HepG2 (cell line): ENCODE data around the gene AGAP3. TPM values are rescaled to one million over a fixed set of nuclear protein-coding genes. Genes with fewer than 3 reads are reported as not detected.
A peak's percentile ranks its signal among the peaks of the same experiment; 100 is the strongest.

ENCODE experiments used
- AGO1 ChIP-seq: fragments of 200-400 bp; formaldehyde crosslinking; IDR thresholded peaks from 2 replicates; pipeline ENCODE4 v1.6.1; 2017; ENCODE audit warnings: mild to moderate bottlenecking, low read depth, low read length, moderate library complexity; ENCODE audit not compliant: poor library complexity, severe bottlenecking
- HNF4G ChIP-seq, 2 experiments: sonication (generic) in 1 of 2; formaldehyde crosslinking in 1 of 2; IDR thresholded peaks; 2 replicates each; pipeline versions ENCODE4 v1.4.0 to v1.6.1; 2011 to 2020; ENCODE audit warnings: borderline replicate concordance in 2 of 2, low read depth in 2 of 2, mild to moderate bottlenecking in 2 of 2, low read length in 1 of 2, missing genetic modification reagents in 1 of 2, moderate library complexity in 1 of 2
- NPAS2 ChIP-seq: sonication (generic); formaldehyde crosslinking; IDR thresholded peaks from 2 replicates; pipeline ENCODE4 v1.8.0; 2022; ENCODE audit warnings: mild to moderate bottlenecking, missing genetic modification reagents, borderline replicate concordance
- POLR2G ChIP-seq: fragments of 200-400 bp; formaldehyde crosslinking; IDR thresholded peaks from 2 replicates; pipeline ENCODE4 v1.6.1; 2018; ENCODE audit warnings: mild to moderate bottlenecking, low read depth, low read length, moderate library complexity
- PRMT3 ChIP-seq: sonication (generic); formaldehyde crosslinking; IDR thresholded peaks from 2 replicates; pipeline ENCODE4 v1.8.1; 2022; ENCODE audit warnings: low read depth, mild to moderate bottlenecking, moderate library complexity, missing genetic modification reagents, borderline replicate concordance
- SMARCC2 ChIP-seq: fragments of 450-650 bp; IDR thresholded peaks from 2 replicates; pipeline ENCODE4 v1.6.1; 2017; ENCODE audit warnings: antibody characterized with exemption, mild to moderate bottlenecking
- SRSF1 ChIP-seq: fragments of 200-400 bp; formaldehyde crosslinking; optimal IDR thresholded peaks from 2 replicates; pipeline ENCODE3; 2017; ENCODE audit warnings: mild to moderate bottlenecking, low read depth, low read length, moderate library complexity
- SRSF9 ChIP-seq: fragments of 200-400 bp; formaldehyde crosslinking; IDR thresholded peaks from 2 replicates; pipeline ENCODE4 v1.6.1; 2018; ENCODE audit warnings: borderline replicate concordance, mild to moderate bottlenecking, low read depth, low read length; ENCODE audit not compliant: insufficient read depth, poor library complexity, severe bottlenecking
- THYN1 ChIP-seq: sonication (generic); formaldehyde crosslinking; IDR thresholded peaks from 2 replicates; pipeline ENCODE4 v1.8.1; 2023; ENCODE audit warnings: low read depth, mild to moderate bottlenecking, moderate library complexity, missing genetic modification reagents, borderline replicate concordance
- ZNF350 ChIP-seq: sonication (generic); formaldehyde crosslinking; IDR thresholded peaks from 2 replicates; pipeline ENCODE4 v1.4.0; 2020; ENCODE audit warnings: mild to moderate bottlenecking, low read depth, missing genetic modification reagents, borderline replicate concordance
- ZNF367 ChIP-seq: sonication (generic); formaldehyde crosslinking; IDR thresholded peaks from 2 replicates; pipeline ENCODE4 v1.4.0; 2020; ENCODE audit warnings: missing genetic modification reagents, borderline replicate concordance
- ZNF468 ChIP-seq: sonication (generic); formaldehyde crosslinking; IDR thresholded peaks from 2 replicates; pipeline ENCODE4 v1.8.0; 2022; ENCODE audit warnings: mild to moderate bottlenecking, moderate library complexity, missing genetic modification reagents
- ZNF484 ChIP-seq: sonication (generic); formaldehyde crosslinking; IDR thresholded peaks from 2 replicates; pipeline ENCODE4 v1.5.1; 2020; ENCODE audit warnings: mild to moderate bottlenecking, low read depth, missing genetic modification reagents, borderline replicate concordance
- ZNF746 ChIP-seq: sonication (generic); formaldehyde crosslinking; IDR thresholded peaks from 2 replicates; pipeline ENCODE4 v1.8.0; 2022; ENCODE audit warnings: mild to moderate bottlenecking, missing genetic modification reagents
- ZNF816 ChIP-seq: sonication (generic); formaldehyde crosslinking; IDR thresholded peaks from 2 replicates; pipeline ENCODE4 v1.8.0; 2022; ENCODE audit warnings: missing genetic modification reagents, mild to moderate bottlenecking, borderline replicate concordance
- ZZZ3 ChIP-seq: sonication (generic); formaldehyde crosslinking; IDR thresholded peaks from 2 replicates; pipeline ENCODE4 v1.4.0; 2020; ENCODE audit warnings: missing genetic modification reagents, mild to moderate bottlenecking, borderline replicate concordance
- polyA plus RNA-seq, 8 experiments: library from polyadenylated mRNA; depleted of rRNA in 3 of 8; stranded (reverse) in 7 of 8; unstranded in 1 of 8; fragments of >200 nt; fragmentation: Illumina TruSeq in 4 of 8; extraction: Trizol in 4 of 8; gene quantifications; 2 replicates each; pipeline versions ENCODE4 v1.2.1 to v1.2.3, GENCODE V29; 2011 to 2016; ENCODE audit warnings: low read depth in 4 of 8, missing spikeins in 1 of 8, mixed read lengths in 1 of 8; ENCODE audit not compliant: insufficient read depth in 1 of 8
- total RNA-seq, 5 experiments: library from RNA; depleted of rRNA; stranded (reverse); fragments of >200 nt; fragmentation: Illumina TruSeq; extraction: Trizol; gene quantifications; 2 replicates each; pipeline ENCODE4 v1.2.3, GENCODE V29; 2016; ENCODE audit warnings: low read depth in 1 of 5
- TF ChIP-seq, protein P1 (sequence below): sonication (generic); formaldehyde crosslinking; IDR thresholded peaks from 2 replicates; pipeline ENCODE4 v1.4.0; 2020; ENCODE audit warnings: missing genetic modification reagents
- TF ChIP-seq, protein P2 (sequence below): sonication (generic); formaldehyde crosslinking; IDR thresholded peaks from 2 replicates; pipeline ENCODE4 v1.8.1; 2022; ENCODE audit warnings: mild to moderate bottlenecking, missing genetic modification reagents
- TF ChIP-seq, protein P3 (sequence below): sonication (generic); formaldehyde crosslinking; IDR thresholded peaks from 2 replicates; pipeline ENCODE4 v1.5.1; 2020; ENCODE audit warnings: mild to moderate bottlenecking, missing genetic modification reagents, borderline replicate concordance
- TF ChIP-seq, protein P4 (sequence below): fragments of 450-650 bp; IDR thresholded peaks from 2 replicates; pipeline ENCODE4 v1.6.1; 2017; ENCODE audit warnings: mild to moderate bottlenecking

The AGAP3 gene
- total and polyA plus RNA-seq, 2 of the 13 experiments (the other 11 are each of a cell fraction or from before 2014, with no cell fraction given), result 31.3 to 61.4 TPM

DNA sequence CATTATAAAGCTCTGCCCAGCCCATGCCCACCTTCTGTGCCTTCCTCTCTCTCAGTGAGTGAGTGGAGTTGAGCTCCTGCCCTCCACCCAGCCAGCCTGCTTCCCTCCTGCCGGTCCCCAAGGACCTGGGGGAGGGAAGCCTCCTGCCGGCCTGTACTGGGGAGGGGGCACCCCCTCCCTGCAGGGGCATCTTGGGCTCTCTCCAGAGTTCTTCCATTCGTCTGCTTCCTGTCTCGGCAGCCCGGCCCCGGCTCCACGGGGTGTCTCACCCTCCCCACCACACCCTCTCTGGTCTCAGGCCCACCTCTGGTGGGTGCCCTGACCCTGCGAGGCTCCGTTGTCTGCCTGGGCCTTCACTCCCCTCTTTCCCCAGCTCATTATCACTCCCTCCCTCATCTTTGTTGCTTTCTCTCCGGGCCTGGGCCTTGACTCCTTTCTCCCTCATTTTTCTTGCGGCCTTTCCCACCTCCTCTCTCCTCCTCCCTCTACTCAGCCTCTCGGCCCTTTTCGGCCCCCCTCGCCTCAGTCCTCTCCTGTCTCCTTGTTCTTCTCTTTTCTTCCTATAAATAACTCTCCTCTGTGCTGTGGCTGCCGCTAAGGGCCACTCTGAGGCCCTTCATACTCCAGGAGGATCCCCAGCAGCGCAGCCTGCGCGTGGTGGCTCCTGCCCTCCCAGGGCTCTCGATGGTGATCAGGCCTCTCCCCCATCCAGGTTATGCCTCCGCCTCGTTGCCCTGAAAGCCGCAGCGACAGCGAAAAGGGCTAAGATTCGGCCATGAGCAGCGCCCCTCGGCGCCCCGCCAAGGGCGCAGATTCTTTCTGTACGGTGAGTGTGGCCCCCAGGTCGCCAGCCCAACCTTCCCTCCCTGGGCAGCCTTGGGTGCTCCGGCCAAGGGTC is 24.8 kb upstream of the AGAP3 start (continued):
- TF ChIP-seq, protein P1, sequence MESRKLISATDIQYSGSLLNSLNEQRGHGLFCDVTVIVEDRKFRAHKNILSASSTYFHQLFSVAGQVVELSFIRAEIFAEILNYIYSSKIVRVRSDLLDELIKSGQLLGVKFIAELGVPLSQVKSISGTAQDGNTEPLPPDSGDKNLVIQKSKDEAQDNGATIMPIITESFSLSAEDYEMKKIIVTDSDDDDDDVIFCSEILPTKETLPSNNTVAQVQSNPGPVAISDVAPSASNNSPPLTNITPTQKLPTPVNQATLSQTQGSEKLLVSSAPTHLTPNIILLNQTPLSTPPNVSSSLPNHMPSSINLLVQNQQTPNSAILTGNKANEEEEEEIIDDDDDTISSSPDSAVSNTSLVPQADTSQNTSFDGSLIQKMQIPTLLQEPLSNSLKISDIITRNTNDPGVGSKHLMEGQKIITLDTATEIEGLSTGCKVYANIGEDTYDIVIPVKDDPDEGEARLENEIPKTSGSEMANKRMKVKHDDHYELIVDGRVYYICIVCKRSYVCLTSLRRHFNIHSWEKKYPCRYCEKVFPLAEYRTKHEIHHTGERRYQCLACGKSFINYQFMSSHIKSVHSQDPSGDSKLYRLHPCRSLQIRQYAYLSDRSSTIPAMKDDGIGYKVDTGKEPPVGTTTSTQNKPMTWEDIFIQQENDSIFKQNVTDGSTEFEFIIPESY (CRISPR knock-in tag), result no peak
- TF ChIP-seq SMARCC2, result no peak
- no peak for TF ChIP-seq NPAS2 (CRISPR knock-in tag)
- TF ChIP-seq, protein P2, sequence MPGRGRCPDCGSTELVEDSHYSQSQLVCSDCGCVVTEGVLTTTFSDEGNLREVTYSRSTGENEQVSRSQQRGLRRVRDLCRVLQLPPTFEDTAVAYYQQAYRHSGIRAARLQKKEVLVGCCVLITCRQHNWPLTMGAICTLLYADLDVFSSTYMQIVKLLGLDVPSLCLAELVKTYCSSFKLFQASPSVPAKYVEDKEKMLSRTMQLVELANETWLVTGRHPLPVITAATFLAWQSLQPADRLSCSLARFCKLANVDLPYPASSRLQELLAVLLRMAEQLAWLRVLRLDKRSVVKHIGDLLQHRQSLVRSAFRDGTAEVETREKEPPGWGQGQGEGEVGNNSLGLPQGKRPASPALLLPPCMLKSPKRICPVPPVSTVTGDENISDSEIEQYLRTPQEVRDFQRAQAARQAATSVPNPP, result no peak
- no peak for TF ChIP-seq ZNF367 (CRISPR knock-in tag)
- TF ChIP-seq, protein P3, sequence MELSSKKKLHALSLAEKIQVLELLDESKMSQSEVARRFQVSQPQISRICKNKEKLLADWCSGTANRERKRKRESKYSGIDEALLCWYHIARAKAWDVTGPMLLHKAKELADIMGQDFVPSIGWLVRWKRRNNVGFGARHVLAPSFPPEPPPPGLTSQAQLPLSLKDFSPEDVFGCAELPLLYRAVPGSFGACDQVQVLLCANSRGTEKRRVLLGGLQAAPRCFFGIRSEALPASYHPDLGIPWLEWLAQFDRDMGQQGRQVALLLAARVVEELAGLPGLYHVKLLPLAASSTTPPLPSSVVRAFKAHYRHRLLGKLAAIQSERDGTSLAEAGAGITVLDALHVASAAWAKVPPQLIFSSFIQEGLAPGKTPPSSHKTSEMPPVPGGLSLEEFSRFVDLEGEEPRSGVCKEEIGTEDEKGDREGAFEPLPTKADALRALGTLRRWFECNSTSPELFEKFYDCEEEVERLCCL (CRISPR knock-in tag), result no peak
- no peak for TF ChIP-seq POLR2G
- TF ChIP-seq ZNF484 (CRISPR knock-in tag), result no peak
- no peak for TF ChIP-seq THYN1 (CRISPR knock-in tag)
- TF ChIP-seq ZNF816, result no peak
- peak; percentile 0 for TF ChIP-seq AGO1
- TF ChIP-seq HNF4G (IDR thresholded peaks at IDR 0.05; ENCODE audit: borderline replicate concordance, low read depth, low read length), result no peak
- no peak for TF ChIP-seq HNF4G (CRISPR knock-in tag; IDR thresholded peaks at IDR 0.05; ENCODE audit: borderline replicate concordance, low read depth)
- TF ChIP-seq PRMT3 (CRISPR knock-in tag), result no peak
- TF ChIP-seq, protein P4, sequence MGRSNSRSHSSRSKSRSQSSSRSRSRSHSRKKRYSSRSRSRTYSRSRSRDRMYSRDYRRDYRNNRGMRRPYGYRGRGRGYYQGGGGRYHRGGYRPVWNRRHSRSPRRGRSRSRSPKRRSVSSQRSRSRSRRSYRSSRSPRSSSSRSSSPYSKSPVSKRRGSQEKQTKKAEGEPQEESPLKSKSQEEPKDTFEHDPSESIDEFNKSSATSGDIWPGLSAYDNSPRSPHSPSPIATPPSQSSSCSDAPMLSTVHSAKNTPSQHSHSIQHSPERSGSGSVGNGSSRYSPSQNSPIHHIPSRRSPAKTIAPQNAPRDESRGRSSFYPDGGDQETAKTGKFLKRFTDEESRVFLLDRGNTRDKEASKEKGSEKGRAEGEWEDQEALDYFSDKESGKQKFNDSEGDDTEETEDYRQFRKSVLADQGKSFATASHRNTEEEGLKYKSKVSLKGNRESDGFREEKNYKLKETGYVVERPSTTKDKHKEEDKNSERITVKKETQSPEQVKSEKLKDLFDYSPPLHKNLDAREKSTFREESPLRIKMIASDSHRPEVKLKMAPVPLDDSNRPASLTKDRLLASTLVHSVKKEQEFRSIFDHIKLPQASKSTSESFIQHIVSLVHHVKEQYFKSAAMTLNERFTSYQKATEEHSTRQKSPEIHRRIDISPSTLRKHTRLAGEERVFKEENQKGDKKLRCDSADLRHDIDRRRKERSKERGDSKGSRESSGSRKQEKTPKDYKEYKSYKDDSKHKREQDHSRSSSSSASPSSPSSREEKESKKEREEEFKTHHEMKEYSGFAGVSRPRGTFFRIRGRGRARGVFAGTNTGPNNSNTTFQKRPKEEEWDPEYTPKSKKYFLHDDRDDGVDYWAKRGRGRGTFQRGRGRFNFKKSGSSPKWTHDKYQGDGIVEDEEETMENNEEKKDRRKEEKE, result no peak
- TF ChIP-seq ZNF350 (CRISPR knock-in tag), result no peak
- TF ChIP-seq ZNF468, result no peak
- no peak for TF ChIP-seq SRSF9
- TF ChIP-seq ZNF746 (CRISPR knock-in tag), result no peak
- TF ChIP-seq SRSF1, result peak; percentile 13
- TF ChIP-seq ZZZ3, result no peak
